Measurements from ENCODE around the gene SAP25.
A peak's percentile ranks its signal among the peaks of the same experiment; 100 is the strongest.

Gene SAP25

GRCh38 chr7:100613412-100614175 is 39.9 kb upstream of the SAP25 start:
- peak overlapping the region; percentile 81 to 99 for H3K4me3 ChIP-seq
- no peak for TF ChIP-seq CTCF (IDR thresholded peaks at IDR 0.05)
- DNase-seq, result no peak
- H3K36me3 ChIP-seq, result peaks cover 0 to 21% (median 5%) of the 10 kb centered on the region in 3 donors
- H3K4me1 ChIP-seq, result peaks cover 0 to 17% (median 13%) of the 10 kb centered on the region in 4 donors
- no peaks in the 10 kb centered on the region for H3K9me3 ChIP-seq
- peak overlapping the region; percentile 85 to 91 for H3K27ac ChIP-seq
- intact Hi-C loops (cut with DNase I; ENCODE audit: low total_unique reads), result no loop called here
- H3K27me3 ChIP-seq, result no peaks in the 10 kb centered on the region

- peaks cover 0 to 24% (median 5%) of the 10 kb centered on the region in 3 donors for H3K36me3 ChIP-seq
- no peaks in the 10 kb centered on the region for H3K27me3 ChIP-seq
- peak overlapping the region; percentile 81 to 99 for H3K4me3 ChIP-seq
- H3K9me3 ChIP-seq, result no peaks in the 10 kb centered on the region
- intact Hi-C loops (cut with DNase I; ENCODE audit: low total_unique reads), result no loop called here
- TF ChIP-seq CTCF (IDR thresholded peaks at IDR 0.05), result no peak
- peaks cover 0 to 17% (median 13%) of the 10 kb centered on the region in 4 donors for H3K4me1 ChIP-seq
- H3K27ac ChIP-seq, result peak overlapping the region; percentile 85 to 91
- DNase-seq, result peak; percentile 25 to 74
Observed at GRCh38 chr7:100612730-100613390, 39.2 kb upstream of the SAP25 start.

- H3K27ac ChIP-seq, result peak within 1 kb of the TSS; percentile 85 to 91
- peak in 1 of 2 experiments; percentile 31 for TF ChIP-seq CTCF (IDR thresholded peaks at IDR 0.05)
- H3K9me3 ChIP-seq, result no peaks in the 10 kb centered on the region
- peak within 1 kb of the TSS; percentile 81 to 99 for H3K4me3 ChIP-seq
- peaks cover 0 to 17% (median 13%) of the 10 kb centered on the region in 4 donors for H3K4me1 ChIP-seq
- H3K36me3 ChIP-seq, result peaks cover 0 to 27% (median 5%) of the 10 kb centered on the region in 3 donors
- DNase-seq, result peak; percentile 99
- intact Hi-C loops (cut with DNase I; ENCODE audit: low total_unique reads), result no loop called here
- H3K27me3 ChIP-seq, result no peaks in the 10 kb centered on the region
Observed at GRCh38 chr7:100611983-100612729, 38.5 kb upstream of the SAP25 start, which contains the start of gene MOSPD3. TSS of gene MOSPD3 (plus strand) at chr7:100612540. CDS start at chr7:100612792, 252 bp downstream.

- Histone ChIP-seq H3K4me3 (no peak overlapping the region), H3K27me3 (no peaks in the 10 kb centered on the region), H3K27ac (no peak overlapping the region), H3K4me1 (peaks cover 0 to 20% (median 15%) of the 10 kb centered on the region in 4 donors), H3K9me3 (no peaks in the 10 kb centered on the region), H3K36me3 (peaks cover 0 to 16% (median 1%) of the 10 kb centered on the region in 3 donors)
- intact Hi-C loops (cut with DNase I; ENCODE audit: low total_unique reads), result no loop called here
- DNase-seq, result no peak
- no peak for TF ChIP-seq CTCF (IDR thresholded peaks at IDR 0.05)
Observed at GRCh38 chr7:100609958-100610357, 36.3 kb upstream of the SAP25 start.

GRCh38 chr7:100607111-100607510 is 33.4 kb upstream of the SAP25 start:
- Histone ChIP-seq H3K27ac (no peak overlapping the region), H3K36me3 (peaks cover 0 to 6% (median 0%) of the 10 kb centered on the region in 3 donors), H3K4me1 (peaks cover 0 to 28% (median 22%) of the 10 kb centered on the region in 4 donors), H3K27me3 (no peaks in the 10 kb centered on the region), H3K4me3 (no peak overlapping the region), H3K9me3 (no peaks in the 10 kb centered on the region)
- intact Hi-C loops (cut with DNase I; ENCODE audit: low total_unique reads), result no loop called here
- no peak for TF ChIP-seq CTCF (IDR thresholded peaks at IDR 0.05)
- no peak for DNase-seq
